Measurements from ENCODE around the gene MCTS1. TPM values are rescaled to one million over a fixed set of nuclear protein-coding genes. Genes with fewer than 3 reads are reported as not detected.
"Not testable (repeated sequence)": the region's sequence is repeated elsewhere in the genome, so short reads cannot be mapped to it uniquely, and the experiment has no call there.

Gene MCTS1
- polyA plus RNA-seq (2014; cell fraction: cytosol; rRNA removed), result 79.1 and 82.6 TPM in 2 replicates
- 50.8 and 59.2 TPM in 2 replicates for polyA plus RNA-seq (2014; cell fraction: nucleus; rRNA removed)

DNA sequence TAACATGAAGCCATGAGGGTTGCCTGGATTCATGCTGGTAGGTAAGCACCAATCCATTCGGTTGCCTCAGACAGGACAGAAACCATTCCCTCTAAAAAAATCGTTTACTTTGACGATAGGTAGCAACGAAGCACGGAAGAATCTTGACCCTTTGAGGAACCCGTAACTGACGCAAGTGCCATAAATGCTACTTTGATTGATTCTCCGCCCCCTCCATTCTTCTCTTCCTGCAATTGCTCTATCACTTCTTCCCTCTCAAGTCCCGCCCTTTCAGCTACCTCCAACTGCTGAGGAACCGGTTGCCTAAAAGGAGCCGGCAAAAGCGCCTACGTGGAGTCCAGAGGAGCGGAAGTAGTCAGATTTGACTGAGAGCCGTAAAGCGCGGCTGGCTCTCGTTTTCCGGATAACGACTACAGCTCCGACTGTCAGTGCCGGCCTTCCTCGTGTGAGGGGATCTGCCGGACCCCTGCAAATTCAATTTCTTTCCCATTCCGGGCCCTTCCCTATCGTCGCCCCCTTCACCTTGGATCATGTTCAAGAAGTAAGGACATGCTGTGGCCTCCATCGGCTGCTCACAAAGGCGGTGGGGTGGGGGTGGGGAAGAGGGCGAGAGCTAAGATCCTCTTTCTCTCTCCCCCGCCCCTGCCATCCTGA, at the start of gene MCTS1:
Gene MCTS1, plus strand, starts transcription at position 395 of the 654 bp plus-strand sequence. Its CDS starts 136 bp downstream, at position 531.
- peak; percentile 95 for DNase-seq (ENCODE audit: low spot score)

DNA sequence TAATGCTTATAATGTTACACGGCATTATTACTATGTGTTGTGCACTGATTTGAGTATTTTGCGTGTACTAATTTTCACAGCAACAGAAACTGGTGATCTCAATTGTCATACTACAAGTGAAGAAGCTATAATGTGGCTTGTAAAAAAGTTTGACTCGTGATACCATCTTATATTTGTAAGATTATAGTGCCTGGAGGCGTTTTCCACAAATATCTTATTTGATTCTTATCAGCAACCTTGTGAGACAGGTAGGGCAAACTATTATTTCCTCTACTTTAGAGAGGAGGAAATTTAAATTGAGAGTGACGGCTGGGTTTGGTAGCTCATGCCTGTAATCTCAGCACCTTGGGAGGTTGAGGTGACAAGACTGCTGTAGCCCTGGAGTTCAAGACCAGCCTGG, 47.6 kb upstream of the MCTS1 start:
- DNase-seq (ENCODE audit: low spot score), result no peak

DNA sequence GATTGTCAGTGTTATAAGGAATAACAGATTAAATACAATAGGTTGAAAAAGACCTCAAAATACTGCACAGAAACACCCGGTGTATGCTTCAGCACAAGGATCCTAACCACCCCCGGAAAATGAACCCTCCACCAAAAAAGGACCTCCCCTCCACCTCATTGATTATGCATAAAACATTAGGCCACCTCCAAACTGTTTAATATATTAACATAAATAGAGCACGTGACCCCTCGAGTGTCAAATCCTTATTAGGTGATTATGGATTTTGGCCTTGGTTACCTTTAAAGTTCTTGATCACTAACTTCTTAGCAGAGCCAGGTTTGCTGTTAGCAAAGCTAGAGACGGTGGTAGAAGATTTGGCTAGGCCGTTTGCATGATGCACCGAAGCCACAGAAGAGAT, 44.1 kb upstream of the MCTS1 start:
- DNase-seq (ENCODE audit: low spot score), result no peak

DNA sequence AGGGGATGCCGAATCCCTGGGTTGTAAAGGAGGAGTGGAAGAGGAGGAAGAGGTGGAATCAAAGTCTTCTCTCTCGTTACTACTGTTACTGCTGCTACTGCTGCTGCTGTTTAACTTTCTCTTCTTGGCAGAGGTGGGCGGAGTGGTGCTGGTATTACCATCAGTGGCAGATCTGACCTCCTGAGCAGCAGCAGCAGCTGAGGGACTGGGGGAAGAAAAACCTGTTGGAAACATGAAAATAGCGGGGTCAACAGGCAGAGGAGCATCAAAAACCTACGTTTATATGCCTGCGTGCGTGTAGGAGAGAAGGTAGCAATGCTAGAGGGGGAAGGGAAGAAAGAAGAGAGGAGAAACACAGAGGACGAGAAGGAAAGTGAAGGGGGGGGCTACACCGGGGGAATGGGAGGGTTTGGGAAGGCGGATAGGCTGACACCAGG, 43.5 kb upstream of the MCTS1 start:
- no peak for DNase-seq (ENCODE audit: low spot score)

DNA sequence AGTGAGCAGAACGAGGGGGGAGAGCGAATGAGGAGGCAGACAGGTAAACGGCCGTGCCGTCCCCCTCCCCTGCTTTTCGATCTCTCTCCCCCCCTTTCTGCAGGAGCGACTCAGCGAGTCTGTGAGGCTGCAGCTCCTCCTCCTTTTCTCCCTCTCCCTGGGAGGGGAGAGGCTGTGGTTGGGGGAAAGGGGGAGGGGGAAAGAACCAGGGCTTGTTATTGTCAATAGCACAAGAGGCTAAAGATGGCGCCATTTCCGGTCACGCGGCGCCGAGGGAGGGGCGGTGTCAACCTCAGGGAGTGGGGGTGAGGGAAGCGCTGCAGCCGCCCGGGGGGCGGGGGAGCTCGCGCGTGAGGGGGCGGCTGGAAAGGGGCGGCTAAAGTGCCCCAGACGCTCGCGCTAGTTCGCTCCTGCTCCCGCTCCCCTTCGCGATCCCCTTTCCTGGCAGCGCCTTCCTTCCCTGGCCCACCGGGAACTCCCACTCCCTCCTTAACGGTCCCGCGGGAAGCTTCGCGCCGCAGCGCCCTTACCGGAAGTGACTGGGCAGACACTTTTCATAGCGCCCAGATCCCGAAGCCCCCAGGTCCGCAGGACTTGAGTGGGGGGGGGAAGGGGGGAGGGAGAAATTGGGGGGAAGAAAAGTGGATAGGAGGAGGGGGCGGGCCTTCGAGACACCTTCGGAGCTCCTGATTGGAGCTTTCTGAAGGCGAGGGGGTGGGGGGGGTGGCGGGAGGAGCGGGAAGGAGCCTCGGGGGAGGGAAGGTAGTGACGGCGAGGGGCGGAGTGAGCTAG, 42.9 kb upstream of the MCTS1 start, which contains the start of gene CUL4B:
Gene CUL4B, minus strand, starts transcription at position 121 of the 792 bp plus-strand sequence. CDS start 324 bp downstream, outside the sequence.
- peak; percentile 94 for DNase-seq (ENCODE audit: low spot score)

DNA sequence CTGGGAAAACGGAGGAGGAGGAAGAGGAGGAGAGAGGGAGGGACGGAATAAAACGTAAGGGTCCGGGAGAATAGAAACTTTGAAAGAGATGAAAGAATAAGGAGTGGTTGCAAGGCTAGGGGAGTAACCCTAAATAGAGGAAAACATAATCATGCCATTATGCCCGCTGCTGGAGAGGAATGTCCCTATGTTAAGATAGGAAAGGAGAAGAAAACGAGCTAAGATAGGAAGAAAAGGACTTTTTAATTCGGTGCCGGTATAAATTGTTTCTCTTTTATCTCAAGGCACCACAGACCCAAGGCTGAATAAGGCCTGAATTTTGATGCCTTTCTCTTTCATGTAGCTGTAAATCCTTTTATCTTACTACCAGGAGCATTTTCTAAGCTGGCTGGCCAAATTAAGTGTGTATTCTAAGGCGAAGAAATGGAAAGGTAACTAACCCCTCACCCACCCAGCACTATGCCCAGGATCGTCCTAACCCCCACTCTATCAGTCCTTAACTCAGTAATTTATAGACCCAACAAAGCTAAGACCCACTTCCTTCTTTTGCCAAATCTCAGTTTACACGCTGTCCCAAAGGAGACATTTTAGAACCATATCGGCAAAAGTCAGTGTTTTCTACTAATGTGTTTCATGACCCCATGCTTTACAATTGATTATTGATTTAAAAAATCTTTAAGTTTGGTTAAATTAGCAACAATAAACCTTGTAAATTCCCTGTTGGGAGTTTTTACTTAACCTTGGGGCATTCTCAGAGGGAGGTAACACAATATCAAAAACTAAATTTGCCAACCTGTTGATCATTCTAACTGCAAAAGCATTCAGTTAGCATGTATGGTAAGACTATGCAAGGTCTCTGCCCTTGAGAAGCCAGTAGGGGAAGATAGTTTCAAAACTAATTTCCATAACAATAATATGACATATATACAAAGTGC, 42.0 kb upstream of the MCTS1 start:
- no peak for DNase-seq (ENCODE audit: low spot score)

GRCh38 chrX:120562569-120562926, 41.4 kb upstream of the MCTS1 start:
- no peak for DNase-seq (ENCODE audit: low spot score)

DNA sequence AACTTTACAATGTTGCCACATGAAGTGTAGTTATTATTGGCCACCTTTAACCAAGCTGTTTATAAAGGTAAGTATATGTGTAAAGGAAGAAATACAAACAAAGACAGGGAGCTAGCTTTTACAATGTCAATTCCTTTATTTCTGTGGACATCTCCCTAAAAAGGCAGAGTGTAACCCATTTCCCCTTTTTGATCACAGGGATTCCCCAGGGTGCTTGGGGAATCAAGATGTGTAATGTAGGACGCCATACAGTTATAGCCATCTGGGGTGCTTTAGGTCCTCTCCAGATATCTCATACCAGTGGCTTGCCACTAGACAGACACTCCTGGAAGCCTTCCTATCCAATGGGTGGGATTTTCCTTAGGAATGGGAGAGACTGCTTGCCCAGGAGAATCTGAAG, 39.0 kb upstream of the MCTS1 start:
- DNase-seq (ENCODE audit: low spot score), result no peak

DNA sequence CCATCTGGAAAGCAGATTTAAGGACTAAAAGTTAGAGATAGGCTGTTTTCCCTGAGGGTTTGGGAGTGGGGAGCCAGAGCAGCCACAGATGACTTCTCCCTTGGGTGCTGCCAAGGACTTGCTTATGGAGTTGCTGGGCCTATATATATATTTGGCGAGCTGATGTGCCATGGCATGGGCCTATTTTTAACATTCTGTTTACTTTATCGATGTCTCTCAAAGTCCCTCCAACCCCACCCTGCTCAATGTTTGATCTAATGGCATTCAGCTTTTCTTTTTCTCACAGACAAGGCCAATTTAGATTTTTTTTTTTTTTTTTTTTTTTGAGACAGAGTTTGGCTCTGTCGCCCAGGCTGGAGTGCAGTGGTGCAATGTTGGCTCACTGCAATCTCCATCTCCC, 37.1 kb upstream of the MCTS1 start:
- DNase-seq (ENCODE audit: low spot score), result no peak

DNA sequence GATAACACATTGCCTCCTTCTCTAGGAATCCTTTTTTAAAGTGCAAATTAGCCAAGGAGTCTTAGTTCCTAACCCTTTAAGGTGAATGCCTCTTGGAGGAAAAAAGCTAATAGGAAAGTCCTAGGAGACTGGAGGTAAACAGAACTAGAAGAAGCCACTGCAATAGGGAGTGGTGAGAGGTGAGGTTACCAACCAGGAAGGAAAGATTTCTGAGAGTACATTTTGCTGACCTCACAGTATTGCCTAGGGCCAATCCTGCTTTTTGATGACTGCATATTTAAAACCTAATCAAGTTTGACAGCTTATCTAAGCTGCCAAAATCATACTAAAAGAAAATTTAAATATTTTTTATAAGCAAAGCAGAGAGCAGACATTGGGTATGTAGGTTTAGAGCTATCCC, 35.9 kb upstream of the MCTS1 start:
- DNase-seq (ENCODE audit: low spot score), result no peak

- DNase-seq (ENCODE audit: low spot score), result no peak
Observed at GRCh38 chrX:120568609-120569008, 35.3 kb upstream of the MCTS1 start.

DNA sequence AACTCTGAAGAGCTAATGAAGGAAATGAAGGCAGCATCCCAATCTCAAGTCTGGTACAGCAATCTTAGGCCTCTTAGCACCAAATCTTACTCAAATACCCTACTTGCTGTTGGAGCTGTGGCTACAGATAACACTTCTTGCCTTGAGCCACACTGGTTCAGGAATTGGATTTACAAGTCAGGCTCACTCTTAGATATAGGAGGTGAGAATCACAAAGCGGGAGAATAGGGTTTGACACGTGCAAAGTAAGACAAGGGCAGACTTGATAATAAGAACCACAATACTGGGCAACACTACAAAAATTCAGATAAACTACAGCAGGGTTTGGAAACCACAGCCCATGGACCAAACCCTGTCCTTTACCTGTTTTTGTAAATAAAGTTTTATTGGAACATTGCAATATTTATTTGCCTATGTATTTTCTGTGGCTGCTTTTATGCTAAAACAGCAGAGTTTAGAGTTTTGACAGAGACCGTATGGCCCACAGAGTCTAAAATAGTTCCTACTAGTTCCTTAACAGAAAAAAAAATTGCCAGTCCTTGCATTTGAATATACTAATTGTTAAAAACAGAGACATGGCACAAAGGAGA, 33.8 kb upstream of the MCTS1 start:
- no peak for DNase-seq (ENCODE audit: low spot score)

DNA sequence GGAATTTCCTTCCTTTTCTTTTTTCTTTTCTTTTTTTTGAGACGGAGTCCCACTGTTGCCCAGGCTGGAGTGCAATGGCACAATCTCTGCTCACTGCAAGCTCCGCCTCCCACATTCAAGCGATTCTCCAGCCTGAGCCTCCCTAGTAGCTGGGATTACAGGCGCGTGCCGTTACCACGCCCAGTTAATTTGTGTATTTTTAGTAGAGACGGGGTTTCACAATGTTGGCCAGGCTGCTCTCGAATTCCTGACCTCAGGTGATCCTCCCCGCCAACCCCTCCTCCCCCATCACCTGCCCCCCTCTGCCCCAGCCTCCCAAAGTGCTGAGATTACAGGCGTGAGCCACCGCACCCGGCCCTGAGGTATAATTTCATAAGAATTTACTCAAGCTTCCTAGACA, 30.1 kb upstream of the MCTS1 start:
- DNase-seq (ENCODE audit: low spot score), result not testable (repeated sequence)

DNA sequence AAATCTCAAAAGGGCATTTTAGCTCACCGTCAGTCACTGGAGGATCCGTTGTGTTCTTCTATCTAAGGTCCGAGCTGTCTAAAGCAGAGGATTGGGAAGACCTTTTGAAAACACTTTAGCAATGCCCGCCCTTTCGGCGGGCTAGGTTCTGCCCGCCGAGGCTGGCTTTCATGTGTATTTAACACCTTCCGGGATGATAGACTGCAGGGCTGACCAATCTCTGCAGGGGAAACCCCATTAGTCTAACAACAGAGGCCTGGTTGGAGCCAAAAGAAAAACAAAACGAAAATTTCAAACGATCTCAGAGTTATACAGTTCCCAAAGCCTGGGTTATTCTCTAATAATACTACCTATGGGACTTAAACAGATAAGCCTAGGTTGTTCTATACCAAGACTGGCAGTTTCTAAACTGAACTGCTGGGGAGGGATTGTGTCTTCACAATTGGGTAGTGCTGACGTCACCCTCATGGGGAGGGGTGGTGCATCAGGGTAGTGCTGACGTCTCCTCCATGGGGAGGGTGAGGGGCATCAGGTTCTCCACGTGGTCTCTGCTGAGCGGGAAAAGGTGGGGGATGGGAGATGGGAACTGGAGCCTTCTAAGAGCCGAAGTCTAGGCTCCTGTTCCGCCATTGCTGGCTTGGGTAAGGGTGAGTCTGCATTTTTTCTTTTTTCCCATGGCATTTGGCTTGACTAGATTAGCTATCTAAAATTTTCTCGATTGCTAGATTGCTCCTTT, 28.4 kb upstream of the MCTS1 start:
- DNase-seq (ENCODE audit: low spot score), result no peak

DNA sequence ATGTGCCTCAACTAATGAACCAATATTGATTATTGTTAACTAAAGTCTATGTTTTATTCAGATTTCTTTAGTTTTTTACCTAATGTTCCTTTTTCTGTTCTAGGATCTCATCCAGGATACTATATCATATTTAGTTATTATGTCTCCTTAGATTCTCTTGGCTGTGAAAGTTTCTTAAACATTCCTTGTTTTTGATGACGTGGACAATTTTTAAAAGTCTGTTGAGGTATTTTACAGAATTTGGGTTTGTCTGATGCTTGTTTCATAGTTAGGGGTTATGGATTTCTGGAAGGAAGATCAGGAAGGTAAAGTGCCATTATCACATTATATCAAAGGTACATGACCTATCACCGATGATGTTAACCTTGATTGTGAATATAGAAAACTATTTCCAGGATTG, 18.2 kb upstream of the MCTS1 start:
- no peak for DNase-seq (ENCODE audit: low spot score)

DNA sequence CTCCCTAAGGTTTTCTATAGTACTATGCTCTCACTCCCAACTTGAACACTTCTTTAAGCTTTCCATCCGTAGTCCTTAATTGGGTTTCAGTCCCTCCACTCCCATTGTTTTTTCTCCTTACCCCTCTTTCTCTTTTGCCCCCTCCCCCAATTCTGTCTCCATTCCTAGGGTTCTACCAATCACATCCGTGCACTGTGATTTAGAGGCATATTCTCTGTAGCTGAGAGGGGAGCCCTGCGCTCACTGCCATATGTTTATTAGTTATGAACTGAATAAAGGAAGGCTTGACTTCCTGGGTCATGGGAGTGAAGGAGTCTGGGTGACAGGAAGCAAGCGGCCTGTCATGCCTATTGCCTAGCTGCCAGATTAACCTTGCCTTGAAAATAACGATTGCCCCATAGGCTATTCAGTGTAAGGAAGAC, 471 bp downstream of the MCTS1 start:
- DNase-seq (ENCODE audit: low spot score), result peak; percentile 24

DNA sequence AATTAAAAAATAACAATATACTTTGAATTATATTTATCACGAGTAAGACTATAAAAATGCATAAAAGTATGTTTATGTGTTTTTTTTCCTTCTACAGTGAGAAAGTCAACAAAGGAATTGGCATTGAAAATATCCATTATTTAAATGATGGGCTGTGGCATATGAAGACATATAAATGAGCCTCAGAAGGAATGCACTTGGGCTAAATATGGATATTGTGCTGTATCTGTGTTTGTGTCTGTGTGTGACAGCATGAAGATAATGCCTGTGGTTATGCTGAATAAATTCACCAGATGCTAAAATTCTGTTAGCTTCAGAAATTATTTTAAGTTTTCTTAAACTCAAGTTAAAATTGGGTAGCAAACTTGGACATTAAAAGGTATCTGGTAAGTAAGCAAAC, 8.2 kb downstream of the MCTS1 start:
- DNase-seq (ENCODE audit: low spot score), result no peak

DNA sequence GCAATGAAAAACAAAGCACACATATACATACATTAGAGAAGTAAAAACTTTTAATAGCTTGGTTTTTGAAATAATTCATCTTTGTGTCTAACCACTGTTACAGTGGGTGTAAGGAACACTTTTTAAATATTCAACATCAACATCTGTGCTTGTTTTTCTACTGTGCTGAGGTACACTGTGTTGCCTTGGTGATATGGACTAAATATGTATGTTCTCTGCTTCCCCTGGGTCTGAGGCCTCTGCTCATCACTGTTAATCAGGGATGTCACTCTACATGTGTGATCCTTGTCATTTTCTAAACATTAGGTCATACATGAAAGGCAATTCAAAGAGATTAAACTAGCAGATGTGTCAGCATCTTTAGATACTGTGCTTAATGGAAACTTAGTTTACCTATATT, 10.9 kb downstream of the MCTS1 start:
- no peak for DNase-seq (ENCODE audit: low spot score)

DNA sequence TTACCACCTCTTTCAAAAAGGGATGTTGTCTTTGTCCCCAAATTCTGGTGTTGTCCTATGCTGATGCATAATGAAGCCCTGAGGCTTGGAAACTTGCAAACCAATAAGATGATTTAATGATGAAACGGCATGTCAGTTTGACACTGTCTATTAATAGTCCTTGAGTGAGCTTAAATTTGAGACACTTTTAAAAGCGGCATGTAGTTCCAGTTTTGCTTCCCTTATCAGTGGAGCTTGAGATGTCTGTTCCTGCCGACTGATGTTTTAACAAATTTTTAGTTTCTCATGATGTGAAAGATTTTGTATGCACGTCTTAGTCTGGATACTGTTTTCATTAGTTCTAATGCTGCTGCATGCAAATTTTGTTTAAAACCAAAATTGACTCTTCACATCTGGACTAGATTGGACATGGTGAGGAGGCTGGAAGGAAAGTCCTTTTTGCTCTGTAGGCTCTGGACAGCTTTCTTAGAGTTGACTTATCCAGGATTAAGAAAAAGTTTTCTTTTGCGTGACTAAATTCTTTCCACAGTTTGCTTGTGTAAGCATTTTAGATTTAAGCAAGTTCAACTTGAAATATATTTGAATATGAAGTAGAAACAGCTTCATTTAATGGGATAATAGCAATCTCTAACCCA, 14.2 kb downstream of the MCTS1 start:
- DNase-seq (ENCODE audit: low spot score), result no peak

GRCh38 chrX:120625371-120625770, 21.5 kb downstream of the MCTS1 start:
- DNase-seq (ENCODE audit: low spot score), result no peak
